Retina (tissue), 1 donor: ENCODE data around the gene PKD2.

Source experiments
- DNase-seq: peaks from one replicate; pipeline ENCODE4 v3.0.0-alpha.2; 2016

PKD2 gene

DNA sequence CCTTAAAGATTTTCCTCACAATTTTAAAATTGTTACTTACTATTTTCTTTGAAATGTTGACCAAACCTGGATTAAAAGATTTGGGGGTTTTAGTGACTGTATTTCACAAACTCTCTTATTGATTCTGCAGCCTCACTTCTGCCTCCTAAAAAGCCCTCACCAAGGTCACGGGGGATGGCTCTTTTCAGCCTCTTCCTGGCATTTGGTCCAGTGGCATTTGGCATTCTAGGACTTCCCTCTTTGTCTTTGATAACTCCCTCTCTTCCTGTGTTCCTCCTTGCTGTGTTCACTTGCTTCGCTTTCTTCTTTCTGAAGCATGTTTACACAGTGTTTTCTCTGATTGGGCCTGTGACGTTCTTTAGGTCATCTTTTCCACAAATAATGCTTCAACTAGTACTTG lies 21.5 kb downstream of the PKD2 start:
- no peak for DNase-seq

DNA sequence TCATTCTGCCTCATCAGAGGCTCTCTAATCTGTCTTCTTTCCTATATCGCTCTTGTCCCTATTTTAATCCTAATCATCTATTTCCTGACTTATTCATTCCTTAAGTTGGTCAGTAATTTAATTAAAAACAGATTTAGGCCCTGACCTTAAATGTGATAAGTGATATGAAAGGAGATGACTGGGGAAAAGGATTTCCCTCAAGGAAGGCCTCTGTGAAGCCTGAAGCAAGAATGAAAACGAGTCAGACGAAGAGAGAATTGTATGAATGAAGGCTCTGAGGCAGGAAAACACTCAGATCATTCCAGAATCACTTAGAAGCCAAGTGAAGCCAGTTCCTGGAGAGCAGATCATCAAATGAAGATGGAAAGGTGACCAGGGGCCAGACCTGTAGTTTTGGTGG lies 22.1 kb downstream of the PKD2 start:
- DNase-seq, result no peak

DNA sequence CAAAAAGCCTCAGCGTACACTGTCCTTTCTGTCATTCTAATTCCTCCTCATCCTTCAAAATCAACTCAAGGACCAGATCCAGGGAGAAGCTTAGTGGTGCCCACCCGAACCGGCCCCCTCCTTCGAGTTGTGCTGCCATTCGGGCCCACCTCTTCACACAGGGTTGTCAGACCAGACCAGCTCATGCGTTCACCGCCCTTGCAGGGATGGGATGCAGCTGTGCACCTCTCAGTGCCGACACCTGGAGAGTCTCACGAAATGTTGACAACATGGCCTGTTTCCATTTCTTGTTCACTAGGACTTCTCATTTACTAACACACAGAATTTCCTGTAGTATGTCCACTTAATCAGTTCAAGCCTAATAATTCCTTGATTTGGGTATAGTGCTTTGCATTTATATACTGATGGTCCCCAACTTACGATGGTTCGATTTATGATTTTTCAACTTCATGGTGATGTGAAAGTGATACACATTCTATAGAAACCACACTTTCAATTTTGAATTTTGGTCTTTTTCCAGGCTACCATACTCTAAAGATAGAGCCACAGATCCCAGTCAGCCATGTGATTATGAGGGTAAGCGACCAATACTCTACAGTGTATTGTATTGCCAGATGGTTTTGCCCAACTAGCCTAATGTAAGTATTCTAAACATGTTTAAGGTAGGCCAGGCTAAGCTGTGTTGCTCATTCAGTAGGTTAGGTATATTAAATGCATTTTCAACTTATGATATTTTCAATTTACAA lies 23.3 kb downstream of the PKD2 start:
- DNase-seq, result no peak

DNA sequence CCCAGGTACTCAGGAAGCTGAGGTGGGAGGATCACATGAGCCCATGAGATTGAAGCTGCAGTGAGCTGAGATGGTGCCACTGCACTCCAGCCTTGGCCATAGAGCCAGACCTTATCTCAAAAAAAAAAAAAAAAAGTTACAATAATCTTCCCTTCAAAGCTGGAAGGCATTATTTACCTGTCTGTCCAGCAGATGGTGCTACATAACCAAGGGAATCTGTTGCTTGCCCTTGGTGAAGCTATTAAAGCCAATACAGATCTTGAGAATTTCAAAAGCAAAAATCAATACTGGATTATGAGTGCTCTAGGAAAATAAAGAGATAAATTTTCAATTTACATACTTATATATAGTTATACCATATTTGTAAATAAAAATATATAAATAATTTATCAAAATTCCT lies 25.9 kb downstream of the PKD2 start:
- peak; percentile 28 for DNase-seq

DNA sequence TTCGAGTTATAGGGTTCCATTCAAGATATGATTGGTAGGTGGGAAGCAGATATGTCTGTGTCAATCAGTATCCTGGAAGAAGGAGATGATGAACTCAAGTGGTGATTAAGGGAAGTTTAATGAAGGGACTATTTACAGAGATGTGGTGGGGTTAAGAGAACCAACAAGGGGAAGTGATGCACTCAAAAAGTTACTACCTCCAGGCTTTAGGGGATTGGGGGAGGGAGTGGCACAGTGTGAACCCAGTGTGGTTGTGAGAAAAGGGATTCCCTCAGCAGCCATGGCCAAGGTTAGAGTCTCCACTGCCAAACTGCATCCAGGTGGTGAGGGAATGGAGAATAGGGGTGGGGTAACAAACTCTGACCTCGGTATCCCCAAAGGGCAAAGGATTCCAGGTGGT lies 27.9 kb downstream of the PKD2 start:
- no peak for DNase-seq

DNA sequence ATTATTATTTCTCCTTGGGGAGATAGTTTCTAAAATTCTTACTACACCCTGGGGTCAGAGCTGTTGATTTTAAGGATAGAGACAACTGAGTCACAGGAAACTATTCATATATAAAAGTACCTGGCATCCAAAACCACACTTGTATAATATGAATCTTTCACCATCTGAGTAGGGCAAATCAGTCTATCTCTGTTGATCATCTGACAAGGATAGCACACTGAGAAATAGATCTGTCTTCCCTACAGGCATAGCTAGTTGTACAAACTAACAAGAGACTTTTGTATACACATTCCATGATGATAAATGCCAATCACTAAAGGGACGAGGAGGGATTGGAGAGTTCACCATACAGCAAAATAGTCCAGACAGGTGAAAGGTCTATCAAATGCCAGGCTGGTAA lies 30.0 kb downstream of the PKD2 start:
- DNase-seq, result no peak

DNA sequence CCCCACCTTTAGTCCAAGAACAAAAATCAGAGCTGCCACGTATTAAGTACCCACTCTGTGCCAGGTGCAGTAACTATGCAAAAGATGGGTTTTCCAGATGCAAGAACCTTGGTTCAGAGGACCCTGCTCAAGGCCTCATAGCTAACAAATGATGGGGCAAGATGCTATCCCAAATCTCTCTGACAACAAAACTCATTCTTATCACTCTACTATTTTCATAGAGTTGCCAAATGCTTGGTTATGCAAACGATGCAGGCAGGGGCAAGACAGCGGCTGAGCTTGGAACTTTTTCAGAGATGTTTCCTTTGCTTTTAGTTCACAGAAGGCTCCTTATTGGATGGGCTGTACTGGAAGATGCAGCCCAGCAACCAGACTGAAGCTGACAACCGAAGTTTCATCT lies 30.5 kb downstream of the PKD2 start:
- no peak for DNase-seq

DNA sequence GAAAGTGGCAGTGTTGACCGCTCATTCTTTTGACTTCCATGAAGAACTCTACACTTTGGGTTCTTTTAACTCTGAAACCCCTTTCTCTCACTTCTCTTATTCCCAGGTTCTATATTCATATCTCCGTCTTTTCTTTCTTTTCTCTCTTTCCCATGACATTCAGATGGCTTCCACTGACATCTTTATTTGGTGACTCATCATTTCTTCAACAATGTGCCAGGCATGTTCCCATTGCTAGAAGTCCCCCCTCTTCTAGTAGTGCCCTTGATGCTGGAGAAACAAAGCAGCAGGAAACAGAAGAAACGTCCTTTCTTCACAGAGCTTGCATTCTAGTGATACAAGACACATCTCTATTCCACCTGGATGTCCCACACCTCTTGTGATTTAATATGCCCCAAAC lies 33.3 kb downstream of the PKD2 start:
- no peak for DNase-seq

DNA sequence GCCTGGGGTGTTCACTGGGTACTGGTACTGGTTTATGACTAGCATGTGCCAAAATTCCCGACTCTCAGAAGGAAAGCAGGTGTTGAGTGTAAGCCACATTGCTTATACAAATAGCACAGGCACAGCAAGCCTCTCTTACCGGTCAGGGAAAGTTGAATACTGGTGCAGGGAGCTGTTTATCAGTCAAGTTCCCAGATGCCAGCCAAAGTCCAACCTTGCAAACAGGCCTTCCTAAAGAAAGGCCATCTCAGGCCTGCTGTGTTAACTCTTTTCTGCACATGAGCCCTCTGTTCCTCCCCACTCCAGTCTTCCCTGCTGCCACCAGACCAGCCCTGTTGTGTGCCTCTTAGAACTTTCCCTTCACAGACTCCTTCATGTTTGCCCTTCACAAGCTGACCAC lies 34.2 kb downstream of the PKD2 start:
- DNase-seq, result no peak

DNA sequence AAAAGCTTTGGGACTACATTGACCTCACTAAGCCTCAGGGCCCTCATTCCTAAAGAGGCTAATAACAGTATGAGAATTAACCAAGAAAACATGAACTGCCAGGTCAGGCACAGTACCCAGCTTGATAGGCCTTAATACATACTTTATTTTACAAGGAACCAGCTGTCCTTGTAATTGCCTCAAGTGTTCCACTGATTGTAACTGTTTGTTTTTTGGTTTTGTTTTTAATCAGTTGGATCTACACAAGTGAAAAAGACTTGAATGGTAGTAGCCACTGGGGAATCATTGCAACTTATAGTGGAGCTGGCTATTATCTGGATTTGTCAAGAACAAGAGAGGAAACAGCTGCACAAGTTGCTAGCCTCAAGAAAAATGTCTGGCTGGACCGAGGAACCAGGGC lies 35.6 kb downstream of the PKD2 start:
- no peak for DNase-seq

DNA sequence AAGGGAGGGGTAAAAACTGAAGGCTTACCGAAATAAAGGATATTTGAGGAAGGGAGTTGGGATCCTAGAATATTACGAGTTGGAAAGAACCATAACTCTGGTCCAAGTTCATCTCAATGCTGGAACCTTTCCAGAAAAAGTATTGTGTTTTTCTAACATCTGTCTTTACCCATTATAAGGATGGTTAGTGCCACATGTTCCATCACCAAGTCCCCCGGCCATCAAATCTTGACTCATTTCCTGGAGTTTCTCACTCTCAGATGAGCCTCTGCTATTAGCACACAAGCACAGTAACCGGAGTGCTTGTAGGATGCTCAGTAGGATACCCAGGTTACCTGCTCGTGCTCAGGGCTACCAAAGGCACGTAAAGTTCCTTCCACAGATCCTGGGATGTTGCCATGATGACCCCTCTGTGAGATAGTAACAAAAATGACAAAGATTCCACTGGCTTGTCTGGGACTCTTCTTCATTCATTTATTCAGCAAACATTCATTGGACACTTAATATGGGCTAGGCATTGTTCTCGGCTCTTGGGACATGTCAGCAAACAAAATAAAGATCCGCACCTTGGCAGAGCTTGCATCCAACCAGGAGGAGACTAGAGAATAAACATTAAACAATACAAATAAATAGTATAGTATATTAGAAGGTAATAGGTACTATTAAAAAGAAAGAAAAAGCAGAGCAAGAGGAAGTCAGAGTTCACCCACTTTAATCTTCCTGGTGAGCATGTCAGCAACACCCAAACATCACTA lies 36.3 kb downstream of the PKD2 start:
- DNase-seq, result no peak

DNA sequence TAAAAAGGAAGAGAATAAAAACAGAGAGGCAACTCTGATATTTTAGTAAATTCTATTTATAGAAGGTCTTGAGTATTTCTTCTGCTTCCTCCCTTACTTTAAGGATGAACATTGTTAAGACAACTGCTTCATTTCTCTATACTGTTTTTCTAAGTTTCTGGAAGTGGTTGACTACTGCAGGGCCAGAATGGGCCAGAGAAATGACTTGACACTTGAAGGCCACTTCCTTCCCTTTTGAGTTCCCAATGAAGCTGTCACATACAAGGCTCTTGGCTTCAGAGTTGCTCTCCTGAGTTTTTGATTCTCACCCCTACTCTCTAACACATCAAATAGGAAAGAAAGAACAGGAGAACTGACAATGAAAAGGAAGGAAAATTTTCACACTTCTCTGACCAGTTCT lies 37.6 kb downstream of the PKD2 start:
- DNase-seq, result no peak

DNA sequence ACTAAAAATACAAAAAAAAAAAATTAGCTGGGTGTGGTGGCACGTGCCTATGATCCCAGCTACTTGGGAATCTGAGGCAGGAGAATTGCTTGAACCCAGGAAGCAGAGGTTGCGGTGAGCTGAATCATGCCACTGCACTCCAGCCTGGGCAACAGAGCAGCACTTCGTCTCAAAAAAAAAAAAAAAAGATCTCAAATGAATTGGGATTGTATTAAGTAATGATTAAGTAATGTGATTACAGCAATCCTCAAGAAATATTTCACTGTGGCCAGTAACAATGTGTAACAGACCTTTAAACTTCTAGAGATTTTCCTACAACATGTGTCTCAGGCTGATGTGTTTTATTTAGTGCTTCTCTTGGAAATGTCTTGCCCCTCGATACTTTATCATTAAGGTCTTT lies 46.8 kb downstream of the PKD2 start:
- no peak for DNase-seq

DNA sequence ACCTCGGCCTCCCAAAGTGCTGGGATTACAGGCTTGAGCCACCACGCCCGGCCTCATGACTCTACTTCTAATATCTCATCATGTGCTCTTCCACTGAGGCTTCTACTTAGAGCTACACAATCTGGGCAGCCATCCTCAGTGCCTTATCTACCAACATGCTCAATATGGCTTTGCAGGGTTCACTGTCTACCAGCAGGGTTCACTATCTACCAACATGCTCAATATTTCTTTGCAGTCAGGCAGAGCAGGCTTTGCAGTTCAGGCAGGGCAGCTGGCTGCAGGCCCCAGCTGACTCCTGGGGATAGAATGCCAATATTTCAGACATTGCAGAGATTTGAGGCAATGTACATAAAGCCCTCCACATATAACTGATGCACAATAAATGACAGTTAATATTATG lies 47.5 kb downstream of the PKD2 start:
- no peak for DNase-seq

DNA sequence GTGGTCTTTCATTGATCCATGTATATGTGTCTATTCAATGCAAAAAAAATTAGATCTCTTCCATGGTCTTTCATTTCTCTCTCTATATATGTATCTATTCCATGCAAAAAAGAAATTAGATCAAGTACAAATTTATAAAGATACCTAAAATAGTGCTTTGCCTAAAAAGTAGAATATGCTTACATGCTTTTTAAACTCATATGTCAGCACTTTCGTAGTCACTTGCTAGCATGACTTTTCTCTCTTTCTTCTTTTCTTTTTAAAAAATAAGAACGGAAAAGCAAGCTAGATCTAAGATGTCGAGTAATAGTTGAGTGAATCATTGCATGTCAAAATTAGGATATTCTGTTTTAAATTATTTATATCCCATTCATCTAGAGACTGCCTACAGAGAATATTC lies 50.9 kb downstream of the PKD2 start:
- no peak for DNase-seq

DNA sequence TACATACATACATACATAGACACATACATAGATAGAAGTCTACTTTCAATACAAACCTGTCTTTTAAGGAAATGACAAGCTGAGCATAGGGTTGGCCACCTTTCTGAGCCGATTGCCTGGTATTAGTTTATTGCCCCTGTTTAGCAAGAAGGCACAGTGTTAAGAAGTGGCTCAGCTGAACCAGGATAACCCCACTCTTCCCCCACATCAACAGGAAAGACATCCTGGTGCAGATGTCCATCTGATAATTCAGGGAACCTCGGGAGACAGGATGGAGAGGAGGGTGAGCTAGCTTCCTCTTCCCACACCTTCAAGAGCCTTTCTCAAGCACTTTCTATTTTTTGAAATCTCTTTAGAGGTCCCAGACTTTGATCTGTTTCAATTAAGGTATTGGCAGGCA lies 52.3 kb downstream of the PKD2 start:
- DNase-seq, result no peak

DNA sequence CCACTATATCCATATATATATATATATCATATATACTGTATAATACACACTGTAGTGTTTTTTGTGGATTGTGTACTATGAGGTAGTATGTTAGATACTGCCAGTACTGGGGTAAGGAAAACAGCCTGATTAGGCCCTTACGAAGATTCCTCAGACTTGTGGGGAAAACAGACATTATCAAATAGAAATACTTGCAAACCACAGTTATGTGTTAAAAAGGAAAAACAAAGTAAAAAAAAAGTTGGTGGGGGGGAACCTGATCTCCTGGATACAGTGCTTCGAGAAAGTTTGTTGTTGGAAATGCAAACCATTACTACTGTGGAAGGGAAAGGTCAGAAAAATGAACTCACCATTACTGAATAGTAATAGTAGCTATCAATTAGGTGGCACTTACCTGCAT lies 53.0 kb downstream of the PKD2 start:
- DNase-seq, result no peak

DNA sequence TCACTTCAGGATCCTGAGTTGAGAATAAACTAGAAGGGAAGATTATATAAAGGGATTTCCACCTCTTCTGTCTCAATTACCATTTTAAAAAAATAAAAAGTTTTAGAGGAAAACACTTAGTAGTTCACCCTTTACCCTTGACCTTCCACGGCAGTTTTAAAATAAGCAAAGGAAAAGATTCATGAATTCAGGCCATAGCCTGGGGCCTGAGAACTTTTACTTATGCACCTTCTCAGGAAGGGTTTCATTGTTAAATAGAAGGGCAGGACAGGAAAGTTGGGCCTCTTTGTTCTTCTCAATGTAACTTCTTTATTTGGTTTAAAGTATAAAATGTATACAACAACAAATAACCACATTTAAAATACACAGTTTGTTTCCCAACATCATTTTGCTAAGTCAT lies 54.9 kb downstream of the PKD2 start:
- no peak for DNase-seq

DNA sequence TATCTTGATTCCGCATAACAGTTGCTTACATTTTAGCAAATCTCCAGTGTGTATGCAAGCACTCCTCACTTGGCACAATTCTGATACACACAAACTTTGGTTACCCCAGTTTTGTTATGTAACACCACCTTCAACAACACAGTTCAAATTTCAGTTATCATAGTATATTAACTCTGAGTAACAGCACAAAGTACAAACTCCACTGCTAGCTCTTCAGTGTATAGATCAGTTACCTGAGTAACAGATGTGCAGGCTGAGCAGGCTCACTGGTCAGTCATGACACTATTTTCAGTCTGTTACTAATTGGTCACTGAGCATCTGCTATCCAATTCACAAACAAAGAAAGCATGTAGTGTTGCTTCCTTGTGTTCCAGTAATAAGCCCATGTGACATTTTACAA lies 55.4 kb downstream of the PKD2 start:
- no peak for DNase-seq

DNA sequence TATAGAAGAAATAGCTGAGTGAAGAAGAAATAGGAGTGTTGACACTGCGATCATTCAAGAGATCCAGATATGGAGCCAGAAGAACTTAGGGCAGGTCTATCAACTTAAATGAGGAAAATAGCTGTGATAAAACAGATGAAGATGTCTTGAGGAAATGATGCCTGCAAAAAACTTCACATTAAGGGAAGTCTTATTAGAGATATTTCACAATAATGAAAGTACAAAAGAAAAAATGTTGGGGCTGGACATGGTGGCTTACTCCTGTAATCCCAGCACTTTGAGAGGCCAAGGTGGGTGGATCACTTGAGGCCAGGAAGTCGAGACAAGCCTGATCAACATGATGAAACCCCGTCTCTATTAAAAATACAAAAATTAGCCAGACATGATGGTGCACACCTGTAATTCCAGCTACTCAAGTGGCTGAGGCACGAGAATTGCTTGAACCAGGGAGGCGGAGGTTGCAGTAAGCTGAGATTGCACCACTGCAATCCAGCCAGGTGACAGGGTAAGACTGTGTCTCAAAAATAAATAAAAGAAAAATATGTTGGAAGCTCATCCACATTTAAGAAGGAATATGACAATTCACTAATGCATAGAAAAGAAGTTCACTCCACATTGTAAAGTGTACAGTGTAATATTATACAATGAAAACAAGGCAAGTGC lies 56.3 kb downstream of the PKD2 start:
- DNase-seq, result no peak

DNA sequence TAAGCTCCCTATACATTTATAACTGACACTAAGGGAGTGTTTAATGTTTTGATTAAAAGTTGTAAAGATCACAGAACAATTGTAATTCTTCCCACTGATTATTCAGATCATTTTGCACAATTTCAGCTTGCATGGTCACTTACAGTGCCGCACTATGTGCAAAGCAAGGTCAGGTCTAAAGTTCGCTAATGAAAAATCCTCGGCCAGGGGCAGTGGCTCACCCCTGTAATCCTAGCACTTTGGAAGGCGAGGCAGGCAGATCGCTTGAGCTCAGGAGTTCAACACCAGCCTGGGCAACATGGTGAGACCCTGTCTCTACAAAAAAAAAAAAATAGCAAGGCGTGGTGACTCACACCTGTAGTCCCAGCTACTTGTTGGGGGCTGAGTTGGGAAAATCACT lies 57.0 kb downstream of the PKD2 start:
- DNase-seq, result no peak

DNA sequence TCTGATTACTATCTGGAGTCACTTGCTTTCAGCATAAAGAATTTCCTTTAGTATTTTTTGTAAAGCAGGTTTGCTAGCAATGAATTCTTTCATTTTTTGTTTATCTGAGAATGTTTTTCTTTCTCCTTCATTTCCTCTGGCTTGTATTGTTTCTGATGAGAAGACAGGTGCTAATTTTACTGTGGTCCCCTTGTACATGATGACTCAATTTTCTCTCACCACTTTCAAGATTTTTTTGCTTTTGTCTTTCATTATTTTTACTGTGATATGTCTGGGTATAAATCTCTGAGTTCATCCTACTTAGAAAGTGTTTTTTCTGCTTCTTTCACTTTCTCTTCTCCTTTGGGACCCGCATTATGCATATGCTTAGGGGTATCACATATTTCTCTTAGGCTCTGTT lies 62.6 kb downstream of the PKD2 start:
- no peak for DNase-seq

DNA sequence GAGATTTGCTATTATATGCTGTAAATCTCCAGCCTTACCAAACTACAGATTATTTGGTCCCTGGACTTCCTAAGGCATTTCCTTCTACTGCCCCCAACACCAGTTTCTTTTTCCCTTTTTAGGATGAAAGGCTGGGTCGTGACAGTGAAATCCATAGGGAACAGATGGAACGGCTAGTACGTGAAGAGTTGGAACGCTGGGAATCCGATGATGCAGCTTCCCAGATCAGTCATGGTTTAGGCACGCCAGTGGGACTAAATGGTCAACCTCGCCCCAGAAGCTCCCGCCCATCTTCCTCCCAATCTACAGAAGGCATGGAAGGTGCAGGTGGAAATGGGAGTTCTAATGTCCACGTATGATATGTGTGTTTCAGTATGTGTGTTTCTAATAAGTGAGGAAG lies 67.9 kb downstream of the PKD2 start:
- no peak for DNase-seq

DNA sequence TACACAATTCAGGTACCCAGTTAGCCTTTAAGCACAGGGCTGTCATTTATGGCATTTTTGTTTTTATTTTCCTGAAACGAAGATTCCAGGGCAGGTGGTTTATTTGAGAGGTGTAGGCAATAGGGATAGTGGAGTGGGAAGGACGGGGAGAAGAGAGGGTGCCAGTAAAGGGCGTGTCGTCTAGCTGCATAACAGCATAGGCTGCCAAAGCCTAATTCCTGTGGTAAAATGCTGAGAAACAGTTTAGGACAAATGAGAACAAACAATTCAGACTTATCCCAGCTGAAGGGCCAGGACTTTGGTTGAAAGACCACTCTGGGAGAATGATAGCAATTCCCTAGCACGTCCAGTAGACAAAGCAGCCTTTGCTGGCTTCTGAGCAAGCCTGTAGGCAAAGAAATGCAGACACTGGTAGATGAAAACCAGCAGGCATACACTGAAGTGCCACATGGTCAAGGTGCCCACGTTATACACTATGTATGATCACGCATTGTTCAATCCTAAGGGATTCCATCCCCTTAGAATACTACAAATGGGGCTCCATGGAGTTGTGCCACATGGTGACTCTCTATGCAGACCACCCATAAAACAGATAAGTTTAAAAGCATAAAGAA lies 70.6 kb downstream of the PKD2 start:
- no peak for DNase-seq
